Panc1 (cell line): Measurements from ENCODE around the gene RGS9BP.

Source experiments
- CTCF ChIP-seq: fragments of 450-650 bp; IDR thresholded peaks from 2 replicates; pipeline ENCODE4 v1.5.1; 2017; ENCODE audit warnings: mild to moderate bottlenecking
- POLR2AphosphoS5 ChIP-seq: IDR thresholded peaks from 2 replicates; pipeline ENCODE4 v1.6.1; 2012; ENCODE audit warnings: mild to moderate bottlenecking, low read depth, low read length, moderate library complexity

- TF ChIP-seq POLR2AphosphoS5, result no peak
- TF ChIP-seq CTCF, result no peak
These were observed 29.1 kb upstream of the RGS9BP start for GRCh38 chr19:32646556-32646955.
